Left ventricle myocardium inferior (tissue), 1 donor: ENCODE data around the gene ZFP91. TPM values are rescaled to one million over a fixed set of nuclear protein-coding genes. Genes with fewer than 3 reads are reported as not detected.
A peak's percentile ranks its signal among the peaks of the same experiment; 100 is the strongest.

Source experiments
- DNase-seq: peaks from one replicate; pipeline ENCODE4 v3.0.0-alpha.2; 2020
- H3K27ac ChIP-seq: fragments of 200-600 bp; replicated peaks from 2 replicates; pipeline ENCODE4 v1.8.0; 2021
- H3K27me3 ChIP-seq: fragments of 200-600 bp; 2 replicates; pipeline ENCODE4 v1.8.0; 2021; ENCODE audit warnings: low read depth
- H3K36me3 ChIP-seq: fragments of 200-600 bp; 2 replicates; pipeline ENCODE4 v1.8.0; 2021
- H3K4me1 ChIP-seq: fragments of 200-600 bp; 2 replicates; pipeline ENCODE4 v1.8.0; 2021
- H3K4me3 ChIP-seq: fragments of 200-600 bp; 2 replicates; pipeline ENCODE4 v1.8.0; 2021; ENCODE audit warnings: mild to moderate bottlenecking, moderate library complexity
- H3K9me3 ChIP-seq: fragments of 200-600 bp; replicated peaks from 2 replicates; pipeline ENCODE4 v1.8.0; 2021
- CTCF ChIP-seq: fragments of 200-600 bp; IDR thresholded peaks from 2 replicates; pipeline ENCODE4 v1.8.0; 2021; ENCODE audit warnings: antibody characterized with exemption, mild to moderate bottlenecking, borderline replicate concordance
- intact Hi-C: fragments of 100-400 bp; cut with micrococcal nuclease; formaldehyde crosslinking; loops from one replicate; pipeline ENCODE4 v1.11.0; 2022
- total RNA-seq: library from RNA; stranded (reverse); fragmentation: NEBNext Ultra II Directional; extraction: Animal tissue kit (Norgen Biotek cat#: 25700); gene quantifications from one replicate; pipeline ENCODE4 v1.2.1, GENCODE V29; 2021
- donor health status: DM: no; HTN: yes; CAD: no; lungs with severe emphysema.

The ZFP91 gene
- total RNA-seq, 1 donor from 2014 or later, result 60.5 TPM

GRCh38 chr11:58573451-58574104, 5.3 kb upstream of the ZFP91 start:
- intact Hi-C loops, result no loop called here
- DNase-seq, result peak; percentile 47
- Histone ChIP-seq H3K9me3 (no peaks in the 10 kb centered on the region), H3K27me3 (no peaks in the 10 kb centered on the region), H3K27ac (peak overlapping the region; percentile 51), H3K4me3 (no peak overlapping the region), H3K36me3 (peaks cover 17% of the 10 kb centered on the region), H3K4me1 (peaks cover 50% of the 10 kb centered on the region)
- no peak for TF ChIP-seq CTCF

DNA sequence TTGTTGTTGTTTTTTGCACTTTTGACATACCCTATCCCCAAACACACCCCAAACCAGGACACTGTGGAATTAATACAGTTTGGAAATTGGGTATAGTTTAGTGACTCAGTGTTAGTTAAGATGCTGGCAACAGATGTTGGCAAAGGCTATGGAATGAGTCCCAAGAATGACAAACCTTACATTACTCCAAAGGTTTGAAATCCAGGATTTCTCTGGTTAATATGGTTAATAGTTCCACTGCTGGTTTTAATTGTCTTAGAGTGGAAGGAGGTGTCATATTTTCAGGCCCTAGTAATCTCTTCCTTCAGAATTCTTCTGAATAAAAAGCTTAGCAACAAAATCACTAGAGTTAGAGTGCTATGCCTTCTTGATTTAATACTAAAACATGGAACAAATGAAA, 4.0 kb upstream of the ZFP91 start:
- H3K4me1 ChIP-seq, result peaks cover 59% of the 10 kb centered on the region
- peak overlapping the region; percentile 51 for H3K27ac ChIP-seq
- no peaks in the 10 kb centered on the region for H3K27me3 ChIP-seq
- peaks cover 4% of the 10 kb centered on the region for H3K36me3 ChIP-seq
- intact Hi-C loops, result no loop called here
- DNase-seq, result no peak
- H3K9me3 ChIP-seq, result no peaks in the 10 kb centered on the region
- no peak for TF ChIP-seq CTCF
- H3K4me3 ChIP-seq, result peak overlapping the region; percentile 23

- Histone ChIP-seq H3K27ac (peak within 1 kb of the TSS; percentile 96), H3K9me3 (no peaks in the 10 kb centered on the region), H3K4me1 (peaks cover 65% of the 10 kb centered on the region), H3K4me3 (peak within 1 kb of the TSS; percentile 95), H3K27me3 (no peaks in the 10 kb centered on the region), H3K36me3 (no peaks in the 10 kb centered on the region)
- intact Hi-C loops, result no loop called here
- no peak for DNase-seq
- no peak for TF ChIP-seq CTCF
Observed at GRCh38 chr11:58575377-58576020, 3.4 kb upstream of the ZFP91 start, which contains the start of gene LPXN. TSS of gene LPXN (minus strand) at chr11:58575856. CDS start at chr11:58575772, 84 bp downstream.

GRCh38 chr11:58576887-58577471, 1.9 kb upstream of the ZFP91 start:
- intact Hi-C loops, result no loop called here
- H3K27ac ChIP-seq, result peak overlapping the region; percentile 96
- peak overlapping the region; percentile 95 for H3K4me3 ChIP-seq
- H3K9me3 ChIP-seq, result no peaks in the 10 kb centered on the region
- H3K27me3 ChIP-seq, result no peaks in the 10 kb centered on the region
- DNase-seq, result no peak
- H3K4me1 ChIP-seq, result peaks cover 80% of the 10 kb centered on the region
- peak; percentile 61 for TF ChIP-seq CTCF
- no peaks in the 10 kb centered on the region for H3K36me3 ChIP-seq

GRCh38 chr11:58577555-58578135, 1.2 kb upstream of the ZFP91 start:
- no peak for TF ChIP-seq CTCF
- no peaks in the 10 kb centered on the region for H3K36me3 ChIP-seq
- DNase-seq, result peak; percentile 35
- H3K4me3 ChIP-seq, result peak overlapping the region; percentile 95
- H3K27me3 ChIP-seq, result no peaks in the 10 kb centered on the region
- no peaks in the 10 kb centered on the region for H3K9me3 ChIP-seq
- peak overlapping the region; percentile 96 for H3K27ac ChIP-seq
- intact Hi-C loops, result no loop called here
- peaks cover 86% of the 10 kb centered on the region for H3K4me1 ChIP-seq
